Osteocyte (in vitro differentiated cells): ENCODE measurements around the gene RNF217. TPM values are rescaled to one million over a fixed set of nuclear protein-coding genes. Genes with fewer than 3 reads are reported as not detected.
"Not testable (repeated sequence)": the region's sequence is repeated elsewhere in the genome, so short reads cannot be mapped to it uniquely, and the experiment has no call there.

Experiments used
- DNase-seq: peaks from one replicate; pipeline ENCODE4 v3.0.0; 2021; ENCODE audit warnings: mixed read lengths; ENCODE audit not compliant: unreplicated experiment; ENCODE audit errors: extremely low spot score
- H3K27ac Mint-ChIP-seq: one replicate; pipeline ENCODE4 v1.8.0; 2021; ENCODE audit warnings: mild to moderate bottlenecking, mixed read lengths; ENCODE audit not compliant: unreplicated experiment
- H3K27me3 Mint-ChIP-seq: one replicate; pipeline ENCODE4 v1.8.0; 2021; ENCODE audit warnings: mixed read lengths; ENCODE audit not compliant: unreplicated experiment
- H3K36me3 Mint-ChIP-seq: one replicate; pipeline ENCODE4 v1.8.0; 2021; ENCODE audit warnings: mixed read lengths; ENCODE audit not compliant: unreplicated experiment
- H3K4me1 Mint-ChIP-seq: one replicate; pipeline ENCODE4 v1.8.0; 2021; ENCODE audit warnings: mixed read lengths; ENCODE audit not compliant: unreplicated experiment
- H3K4me3 Mint-ChIP-seq: one replicate; pipeline ENCODE4 v1.8.0; 2021; ENCODE audit warnings: mild to moderate bottlenecking, moderate library complexity, mixed read lengths; ENCODE audit not compliant: unreplicated experiment
- H3K9me3 Mint-ChIP-seq: one replicate; pipeline ENCODE4 v1.8.0; 2021; ENCODE audit warnings: mixed read lengths; ENCODE audit not compliant: unreplicated experiment
- total RNA-seq: library from RNA; stranded (reverse); gene quantifications from 2 replicates; pipeline ENCODE4 v1.2.1, GENCODE V29; 2021
- TF ChIP-seq, protein P1 (sequence below): fragments of 200-600 bp; sonication (generic); IDR thresholded peaks from 2 replicates; pipeline ENCODE4 v1.5.0; 2021; ENCODE audit warnings: antibody characterized with exemption, mild to moderate bottlenecking, moderate library complexity

The RNF217 gene
- total RNA-seq, 1 donor from 2014 or later = 75.7 TPM

DNA sequence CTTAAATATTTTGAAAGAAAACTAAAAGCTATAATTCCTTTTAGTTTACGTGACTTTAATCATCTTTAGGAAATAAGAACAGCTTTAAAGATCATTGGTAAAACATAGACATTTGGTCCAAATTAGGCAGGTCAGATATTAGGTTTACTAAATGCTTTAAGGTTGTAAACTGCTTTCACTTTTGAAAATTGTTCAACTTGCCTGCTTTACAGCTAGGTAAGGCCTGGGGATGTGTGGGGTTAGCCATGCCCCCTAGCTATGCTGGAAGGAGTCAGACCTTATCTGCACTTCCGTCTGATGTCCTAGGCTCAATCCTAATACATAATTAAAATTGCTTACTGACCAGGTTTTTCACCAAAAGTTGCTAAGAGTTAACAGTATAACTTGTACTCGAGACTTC is 160.8 kb downstream of the RNF217 start:
- H3K4me3 Mint-ChIP-seq = no peak overlapping the region

DNA sequence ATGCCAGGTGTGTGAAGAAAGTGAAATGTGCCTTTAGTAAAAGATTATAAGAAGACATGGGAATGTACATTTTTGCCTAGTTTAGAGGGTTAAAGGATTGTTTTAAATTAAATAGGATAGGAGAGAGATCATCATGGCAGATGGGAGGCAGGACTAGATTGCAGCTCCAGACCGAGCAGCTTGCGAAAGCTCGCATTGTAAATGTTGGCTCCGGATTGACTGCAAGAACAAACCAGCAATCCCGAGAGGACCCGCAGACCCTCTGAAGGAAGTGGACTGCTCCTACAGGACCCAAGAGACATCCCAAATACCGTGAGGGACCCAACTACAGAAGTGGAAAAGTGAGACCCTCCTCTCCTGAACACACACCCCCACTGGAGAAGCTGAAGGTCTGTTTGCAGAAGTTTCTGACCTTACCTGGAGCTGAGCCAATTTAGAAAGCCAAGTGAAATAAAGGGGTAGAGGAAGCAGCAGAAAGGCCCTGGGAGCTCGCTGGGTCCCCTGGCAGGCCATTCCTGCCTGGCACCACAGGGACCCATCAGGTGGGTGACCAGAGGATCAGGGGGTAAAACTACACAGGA is 161.3 kb downstream of the RNF217 start:
- Mint-ChIP-seq H3K4me3 (no peak overlapping the region), H3K9me3 (peaks cover 3% of the 10 kb centered on the region), H3K27me3 (no peaks in the 10 kb centered on the region), H3K4me1 (peaks cover 19% of the 10 kb centered on the region), H3K36me3 (no peaks in the 10 kb centered on the region), H3K27ac (peak overlapping the region; percentile 56)
- DNase-seq = no peak
- TF ChIP-seq, protein P1, sequence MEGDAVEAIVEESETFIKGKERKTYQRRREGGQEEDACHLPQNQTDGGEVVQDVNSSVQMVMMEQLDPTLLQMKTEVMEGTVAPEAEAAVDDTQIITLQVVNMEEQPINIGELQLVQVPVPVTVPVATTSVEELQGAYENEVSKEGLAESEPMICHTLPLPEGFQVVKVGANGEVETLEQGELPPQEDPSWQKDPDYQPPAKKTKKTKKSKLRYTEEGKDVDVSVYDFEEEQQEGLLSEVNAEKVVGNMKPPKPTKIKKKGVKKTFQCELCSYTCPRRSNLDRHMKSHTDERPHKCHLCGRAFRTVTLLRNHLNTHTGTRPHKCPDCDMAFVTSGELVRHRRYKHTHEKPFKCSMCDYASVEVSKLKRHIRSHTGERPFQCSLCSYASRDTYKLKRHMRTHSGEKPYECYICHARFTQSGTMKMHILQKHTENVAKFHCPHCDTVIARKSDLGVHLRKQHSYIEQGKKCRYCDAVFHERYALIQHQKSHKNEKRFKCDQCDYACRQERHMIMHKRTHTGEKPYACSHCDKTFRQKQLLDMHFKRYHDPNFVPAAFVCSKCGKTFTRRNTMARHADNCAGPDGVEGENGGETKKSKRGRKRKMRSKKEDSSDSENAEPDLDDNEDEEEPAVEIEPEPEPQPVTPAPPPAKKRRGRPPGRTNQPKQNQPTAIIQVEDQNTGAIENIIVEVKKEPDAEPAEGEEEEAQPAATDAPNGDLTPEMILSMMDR = no peak

More for the DNA sequence above, 160.8 kb downstream of the RNF217 start:
- H3K27ac Mint-ChIP-seq = no peak overlapping the region
- TF ChIP-seq, protein P1 = no peak
- H3K4me1 Mint-ChIP-seq = peaks cover 19% of the 10 kb centered on the region
- H3K36me3 Mint-ChIP-seq = no peaks in the 10 kb centered on the region
- DNase-seq = no peak
- peaks cover 3% of the 10 kb centered on the region for H3K9me3 Mint-ChIP-seq
- no peaks in the 10 kb centered on the region for H3K27me3 Mint-ChIP-seq

DNA sequence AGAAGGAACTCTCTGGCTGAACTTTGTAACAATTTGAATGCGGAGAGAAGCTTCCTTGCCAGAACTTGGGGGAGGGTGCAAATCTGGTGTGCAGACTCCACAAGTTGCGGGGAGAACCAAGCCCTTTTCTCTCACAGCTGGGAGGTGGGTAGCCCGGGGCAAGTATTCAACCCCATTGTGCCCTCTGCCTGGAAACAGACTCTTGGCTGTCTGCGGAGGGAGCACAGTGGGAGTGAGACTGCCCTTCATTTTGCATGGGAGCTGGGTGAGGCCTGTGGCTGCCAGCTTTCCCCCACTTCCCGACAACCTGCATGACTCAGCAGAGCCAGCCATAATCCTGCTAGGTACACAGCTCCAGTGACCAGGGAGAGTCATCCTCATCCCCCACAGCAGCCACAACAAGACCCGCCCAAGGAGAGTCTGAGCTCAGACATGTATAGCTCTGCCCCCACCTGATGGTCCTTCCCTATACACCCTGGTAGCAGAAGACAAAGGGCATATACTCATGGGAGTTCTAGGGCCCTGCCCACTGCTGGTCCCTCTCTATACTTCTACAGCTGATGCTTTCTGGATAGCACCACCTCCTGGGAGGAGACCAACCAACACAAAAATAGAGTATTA is 161.9 kb downstream of the RNF217 start:
- Mint-ChIP-seq H3K9me3 (peaks cover 3% of the 10 kb centered on the region), H3K36me3 (no peaks in the 10 kb centered on the region), H3K27ac (peak overlapping the region; percentile 56), H3K4me3 (no peak overlapping the region), H3K27me3 (no peaks in the 10 kb centered on the region), H3K4me1 (peaks cover 19% of the 10 kb centered on the region)
- DNase-seq = no peak
- TF ChIP-seq, protein P1 = no peak

DNA sequence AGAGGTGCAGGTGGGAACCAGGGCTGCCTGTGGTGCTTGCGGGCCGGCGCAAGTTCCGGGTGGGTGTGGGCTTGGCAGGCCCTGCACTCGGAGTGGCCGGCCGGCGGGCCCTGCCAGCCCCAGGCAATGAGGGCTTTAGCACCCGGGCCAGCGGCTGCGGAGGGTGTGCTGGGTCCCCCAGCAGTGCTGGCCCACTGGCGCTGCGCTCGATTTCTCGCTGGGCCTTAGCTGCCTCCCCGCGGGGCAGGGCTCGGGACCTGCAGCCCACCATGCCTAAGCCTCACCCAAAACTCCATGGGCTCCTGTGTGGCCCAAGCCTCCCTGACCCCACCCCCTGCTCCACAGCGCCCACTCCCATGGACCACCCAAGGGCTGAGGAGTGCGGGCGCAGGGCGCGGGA is 163.6 kb downstream of the RNF217 start:
- not testable (repeated sequence) for DNase-seq, H3K9me3 Mint-ChIP-seq, H3K4me3 Mint-ChIP-seq, H3K36me3 Mint-ChIP-seq, H3K27me3 Mint-ChIP-seq, H3K27ac Mint-ChIP-seq
- peaks cover 17% of the 10 kb centered on the region for H3K4me1 Mint-ChIP-seq

DNA sequence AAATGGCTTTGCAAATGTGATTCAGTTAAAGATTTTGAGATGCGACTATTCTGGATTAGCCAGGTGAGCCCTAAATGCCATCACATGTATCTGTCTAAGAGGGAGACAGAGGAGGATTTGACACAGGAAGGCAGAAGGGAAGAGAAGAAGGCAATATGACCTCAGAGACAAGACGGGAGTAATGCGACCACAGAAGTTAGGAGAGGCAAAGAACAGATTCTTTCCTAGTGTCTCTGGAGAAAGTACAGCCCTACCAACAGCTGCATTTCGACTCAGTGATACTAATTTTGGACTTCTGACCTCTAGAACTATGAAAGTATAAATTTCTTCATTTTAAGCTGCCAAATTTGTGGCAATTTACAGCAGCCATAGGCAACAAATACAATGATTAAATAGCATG is 167.1 kb downstream of the RNF217 start:
- TF ChIP-seq, protein P1 = no peak
- Mint-ChIP-seq H3K27me3 (no peaks in the 10 kb centered on the region), H3K27ac (no peak overlapping the region), H3K36me3 (no peaks in the 10 kb centered on the region), H3K9me3 (peaks cover 3% of the 10 kb centered on the region), H3K4me3 (no peak overlapping the region), H3K4me1 (peaks cover 3% of the 10 kb centered on the region)
- DNase-seq = no peak
